ENCODE measurements around the gene CALML5.

- TF ChIP-seq CTCF (IDR thresholded peaks at IDR 0.05) (no peak), CREB1 (CRISPR knock-in tag; IDR thresholded peaks at IDR 0.05) (no peak)
Observed at GRCh38 chr10:5482016-5482415, 17.4 kb downstream of the CALML5 start.

All from WTC11 (cell line).